Measurements from ENCODE around the gene DMD.

- TF ChIP-seq EZH2 (IDR thresholded peaks at IDR 0.05; ENCODE audit: low read depth) = no peak
- no peak for TF ChIP-seq CTCF (conservative IDR thresholded peaks at IDR 0.05)
Observed at GRCh38 chrX:32141841-32142240, 1069.5 kb downstream of the DMD start.
